IMR-90 (cell line): ENCODE measurements around the gene NDUFA6. TPM values are rescaled to one million over a fixed set of nuclear protein-coding genes. Genes with fewer than 3 reads are reported as not detected.

Source experiments
- ATAC-seq: fragments of 200-7000 bp; cut with Tn5 transposase; 2 replicates; pipeline ENCODE4 v1.9.1; 2020; ENCODE audit warnings: low read depth, mild to moderate bottlenecking, moderate library complexity
- BruUV-seq: library from RNA; stranded (reverse); fragments of 400-500 nt; replicated peaks from 2 replicates; lab custom pipeline; 2021; lab: Mats Ljungman, UMichigan
- CTCF ChIA-PET: fragments of 300-600 bp; formaldehyde crosslinking; extraction: SDS; loops from one replicate; lab custom pipeline; 2021; ENCODE audit warnings: antibody characterized with exemption; lab: Yijun Ruan, JAX
- POLR2A ChIA-PET: fragments of 300-600 bp; sonication (Branson Sonifier 250); formaldehyde crosslinking; loops from one replicate; lab custom pipeline; 2022; ENCODE audit warnings: antibody characterized with exemption; ENCODE audit not compliant: unreplicated experiment; lab: Charles Lee
- DNase-seq: peaks from one replicate; pipeline ENCODE4 v3.0.0; 2013
- H2AFZ ChIP-seq: replicated peaks from 2 replicates; pipeline ENCODE3; 2013; ENCODE audit warnings: low read length, mild to moderate bottlenecking; ENCODE audit not compliant: poor library complexity
- H2AK5ac ChIP-seq: 2 replicates; pipeline ENCODE4 v1.6.1; 2013; ENCODE audit warnings: low read depth, low read length, inconsistent platforms
- H2AK9ac ChIP-seq: replicated peaks from 2 replicates; pipeline ENCODE3; 2013; ENCODE audit warnings: mild to moderate bottlenecking, low read depth, low read length, moderate library complexity; ENCODE audit not compliant: poor library complexity
- H2BK120ac ChIP-seq: 2 replicates; pipeline ENCODE4 v1.6.1; 2013; ENCODE audit warnings: low read depth, low read length, inconsistent platforms
- H2BK15ac ChIP-seq: 3 replicates; pipeline ENCODE4 v1.6.1; 2013; ENCODE audit warnings: low read depth, low read length, inconsistent platforms
- H2BK20ac ChIP-seq: 2 replicates; pipeline ENCODE4 v1.6.1; 2013; ENCODE audit warnings: low read depth, mild to moderate bottlenecking, inconsistent platforms, low read length, moderate library complexity
- H2BK5ac ChIP-seq: 2 replicates; pipeline ENCODE4 v1.6.1; 2013; ENCODE audit warnings: mild to moderate bottlenecking, low read depth, low read length, inconsistent platforms; ENCODE audit not compliant: poor library complexity, severe bottlenecking
- H3K14ac ChIP-seq: replicated peaks from 2 replicates; pipeline ENCODE4 v1.6.1; 2013; ENCODE audit warnings: low read depth, low read length, inconsistent platforms
- H3K18ac ChIP-seq: 2 replicates; pipeline ENCODE4 v1.6.1; 2013; ENCODE audit warnings: low read depth, low read length, control low read depth
- H3K23ac ChIP-seq: 2 replicates; pipeline ENCODE4 v1.6.1; 2013; ENCODE audit warnings: low read depth, low read length, inconsistent platforms
- H3K27ac ChIP-seq: 2 replicates; pipeline ENCODE4 v1.5.1; 2013; ENCODE audit warnings: mild to moderate bottlenecking, control low read depth, low read length; ENCODE audit not compliant: insufficient read depth
- H3K27me3 ChIP-seq: 2 replicates; pipeline ENCODE4 v1.6.1; 2013; ENCODE audit warnings: low read length; ENCODE audit not compliant: control insufficient read depth, insufficient read depth
- H3K36me3 ChIP-seq: 2 replicates; pipeline ENCODE4 v1.6.1; 2013; ENCODE audit warnings: low read length, mixed read lengths; ENCODE audit not compliant: control insufficient read depth, insufficient read depth
- H3K4ac ChIP-seq: 2 replicates; pipeline ENCODE4 v1.6.1; 2013; ENCODE audit warnings: low read depth, low read length, inconsistent platforms
- H3K4me1 ChIP-seq: 2 replicates; pipeline ENCODE4 v1.6.1; 2013; ENCODE audit warnings: low read length, mixed read lengths; ENCODE audit not compliant: control insufficient read depth, insufficient read depth
- H3K4me2 ChIP-seq: 2 replicates; pipeline ENCODE4 v1.6.1; 2013; ENCODE audit warnings: low read depth, mild to moderate bottlenecking, control low read depth, low read length, moderate library complexity
- H3K4me3 ChIP-seq: 2 replicates; pipeline ENCODE4 v1.5.1; 2013; ENCODE audit warnings: low read depth, mild to moderate bottlenecking, control low read depth, low read length, moderate library complexity; ENCODE audit not compliant: insufficient read depth
- H3K56ac ChIP-seq: 2 replicates; pipeline ENCODE4 v1.6.1; 2013; ENCODE audit warnings: low read length, inconsistent platforms; ENCODE audit not compliant: insufficient read depth; ENCODE audit errors: extremely low read depth
- H3K79me1 ChIP-seq, 2 experiments: 2 replicates each; pipeline ENCODE4 v1.6.1; 2013; ENCODE audit warnings: low read length in 2 of 2, inconsistent platforms in 1 of 2, low read depth in 1 of 2
- H3K9ac ChIP-seq: 2 replicates; pipeline ENCODE4 v1.6.1; 2013; ENCODE audit warnings: low read depth, low read length, control low read depth
- H3K9me1 ChIP-seq: 2 replicates; pipeline ENCODE4 v1.6.1; 2013; ENCODE audit warnings: low read length, inconsistent platforms; ENCODE audit not compliant: insufficient read depth
- H3K9me3 ChIP-seq: 2 replicates; pipeline ENCODE4 v1.6.1; 2013; ENCODE audit warnings: low read length; ENCODE audit not compliant: control insufficient read depth, insufficient read depth
- H4K20me1 ChIP-seq: 2 replicates; pipeline ENCODE4 v1.6.1; 2013; ENCODE audit warnings: low read length, inconsistent platforms; ENCODE audit not compliant: insufficient read depth
- H4K5ac ChIP-seq: 2 replicates; pipeline ENCODE4 v1.6.1; 2013; ENCODE audit warnings: mild to moderate bottlenecking, low read depth, low read length, control low read depth
- H4K8ac ChIP-seq, 2 experiments: 2 replicates each; pipeline ENCODE4 v1.6.1; 2013; ENCODE audit warnings: low read depth in 2 of 2, low read length in 2 of 2, control low read depth in 1 of 2, inconsistent platforms in 1 of 2
- H4K91ac ChIP-seq: 2 replicates; pipeline ENCODE4 v1.6.1; 2013; ENCODE audit warnings: low read depth, low read length, inconsistent platforms; ENCODE audit not compliant: insufficient read depth
- MXI1 ChIP-seq: IDR thresholded peaks from 2 replicates; pipeline ENCODE4 v1.6.1; 2012; ENCODE audit warnings: low read depth, mild to moderate bottlenecking, low read length, moderate library complexity, borderline replicate concordance
- WGBS, 2 experiments: methylation state at CpG; one replicate each; pipeline versions ENCODE4 v1.1.5 to v1.1.7; 2013; ENCODE audit warnings: missing lambda C conversion rate in 2 of 2; ENCODE audit not compliant: insufficient read length in 1 of 2; ENCODE audit errors: extremely low coverage in 2 of 2; 5-methylcytosine and 5-hydroxymethylcytosine counted together
- dilution Hi-C: fragments of 300-500 bp; cut with HindIII; formaldehyde crosslinking; loops from one replicate; pipeline ENCODE4 v1.14.3; 2018; ENCODE audit warnings: low sequenced_read_pairs; ENCODE audit not compliant: unreplicated experiment
- in situ Hi-C: fragments of 300-500 bp; cut with MboI; formaldehyde crosslinking; loops from 3 replicates; pipeline ENCODE4 v1.14.3; 2019; ENCODE audit warnings: low sequenced_read_pairs, inconsistent platforms, mixed read lengths
- intact Hi-C: fragments of 100-400 bp; cut with micrococcal nuclease; formaldehyde crosslinking; loops from 2 replicates; pipeline ENCODE4 v1.10.0; 2022
- polyA plus RNA-seq, 3 experiments: library from polyadenylated mRNA; depleted of rRNA; stranded (reverse); fragments of >200 nt; gene quantifications; 2 replicates each; pipeline ENCODE4 v1.2.3, GENCODE V29; 2012; ENCODE audit warnings: low replicate concordance in 1 of 3
- total RNA-seq: library from RNA; depleted of rRNA; stranded (reverse); fragments of >200 nt; gene quantifications from 2 replicates; pipeline ENCODE4 v1.2.3, GENCODE V29; 2012

NDUFA6 gene
- total and polyA plus RNA-seq, 2 of the 4 experiments (the other 2 are of a cell fraction): 48.8 to 89.0 TPM

DNA sequence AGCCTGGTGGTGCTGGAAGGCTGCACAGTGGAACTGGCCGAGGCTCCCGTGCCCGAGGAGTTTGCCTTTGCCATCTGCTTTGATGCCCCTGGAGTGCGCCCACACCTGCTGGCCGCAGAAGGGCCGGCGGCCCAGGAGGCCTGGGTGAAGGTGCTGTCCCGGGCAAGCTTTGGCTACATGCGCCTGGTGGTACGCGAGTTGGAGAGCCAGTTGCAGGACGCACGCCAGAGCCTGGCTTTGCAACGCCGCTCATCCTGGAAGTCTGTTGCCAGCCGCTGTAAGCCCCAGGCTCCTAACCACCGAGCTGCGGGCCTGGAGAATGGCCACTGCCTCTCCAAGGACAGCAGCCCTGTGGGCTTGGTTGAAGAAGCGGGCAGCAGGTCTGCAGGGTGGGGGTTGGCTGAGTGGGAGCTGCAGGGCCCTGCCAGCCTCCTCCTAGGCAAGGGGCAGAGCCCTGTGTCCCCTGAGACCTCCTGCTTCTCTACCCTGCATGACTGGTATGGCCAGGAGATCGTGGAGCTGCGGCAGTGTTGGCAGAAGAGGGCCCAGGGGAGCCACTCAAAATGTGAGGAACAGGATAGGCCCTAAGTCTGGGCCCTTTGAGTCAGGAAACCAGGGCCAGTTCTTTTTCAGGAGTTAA, 13.0 kb downstream of the NDUFA6 start:
- CTCF ChIA-PET: no interaction called here
- intact Hi-C loops: loop anchor here (2.0 kb wide), 1 partner anchor 111 kb away; no protein-coding TSS in a partner anchor

More for the DNA sequence above, 13.0 kb downstream of the NDUFA6 start:
- Histone ChIP-seq H2AK5ac (no peak overlapping the region), H4K5ac (no peak overlapping the region), H3K9me3 (no peaks in the 10 kb centered on the region), H4K91ac (no peak overlapping the region), H3K4ac (no peak overlapping the region), H3K27ac (no peak overlapping the region), H2BK5ac (no peak overlapping the region), H3K4me1 (peaks cover 15% of the 10 kb centered on the region), H3K23ac (no peak overlapping the region), H2BK120ac (no peak overlapping the region), H3K36me3 (peaks cover 11% of the 10 kb centered on the region), H3K14ac (no peak overlapping the region), H3K18ac (no peak overlapping the region), H3K56ac (no peak overlapping the region), H3K4me2 (no peak overlapping the region), H2BK20ac (no peak overlapping the region), H3K9ac (no peak overlapping the region), H3K79me1 (peaks cover 29 to 53% of the 10 kb centered on the region in 2 experiments), H3K9me1 (peaks cover 22% of the 10 kb centered on the region; the same call in 1 of the 2 replicates), H3K27me3 (no peaks in the 10 kb centered on the region), H4K20me1 (no peaks in the 10 kb centered on the region), H2AFZ (no peak overlapping the region), H2AK9ac (peak overlapping the region; percentile 60), H3K4me3 (no peak overlapping the region), H2BK15ac (no peak overlapping the region), H4K8ac (no peak overlapping the region)
- dilution Hi-C loops (no loop called here), in situ Hi-C loops (no loop called here)
- TF ChIP-seq MXI1: no peak
- no TSS peak for BruUV-seq
- 97% methylated on average over 12 of the region's 21 CpGs; no CpG with 5 or more reads in 1 of the 2 experiments for WGBS, 2 experiments
- POLR2A ChIA-PET: interaction anchor here (0.6 kb wide), 1 partner anchor 480 kb away, joined by 3 read pairs; no protein-coding TSS in a partner anchor
- ATAC-seq: no peak
- no peak for DNase-seq
